Stromal cell of bone marrow (primary cell): Measurements from ENCODE around the gene SAPCD2.
"Not testable (repeated sequence)": the region's sequence is repeated elsewhere in the genome, so short reads cannot be mapped to it uniquely, and the experiment has no call there.

Source experiments
- DNase-seq: peaks from one replicate; pipeline ENCODE4 v3.0.0-alpha.2; 2012; ENCODE audit warnings: low read depth

The SAPCD2 gene

DNA sequence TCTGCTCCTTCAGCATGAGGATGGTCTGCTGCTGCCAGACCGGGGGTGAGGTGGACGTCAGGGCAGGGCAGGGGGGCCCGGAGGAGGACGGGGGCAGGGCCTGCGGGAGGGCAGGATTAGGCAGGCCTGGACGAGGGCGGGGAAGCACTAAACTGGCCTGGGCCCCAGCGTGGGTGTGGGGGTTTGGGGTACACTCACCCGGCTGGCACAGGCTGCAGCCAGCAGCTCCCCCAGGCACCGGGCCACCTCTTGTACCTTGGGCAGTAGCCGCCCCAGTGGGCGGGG lies 5.5 kb downstream of the SAPCD2 start:
- DNase-seq: no peak

- no peak for DNase-seq
Observed at GRCh38 chr9:137064027-137064879, 6.1 kb downstream of the SAPCD2 start.

DNA sequence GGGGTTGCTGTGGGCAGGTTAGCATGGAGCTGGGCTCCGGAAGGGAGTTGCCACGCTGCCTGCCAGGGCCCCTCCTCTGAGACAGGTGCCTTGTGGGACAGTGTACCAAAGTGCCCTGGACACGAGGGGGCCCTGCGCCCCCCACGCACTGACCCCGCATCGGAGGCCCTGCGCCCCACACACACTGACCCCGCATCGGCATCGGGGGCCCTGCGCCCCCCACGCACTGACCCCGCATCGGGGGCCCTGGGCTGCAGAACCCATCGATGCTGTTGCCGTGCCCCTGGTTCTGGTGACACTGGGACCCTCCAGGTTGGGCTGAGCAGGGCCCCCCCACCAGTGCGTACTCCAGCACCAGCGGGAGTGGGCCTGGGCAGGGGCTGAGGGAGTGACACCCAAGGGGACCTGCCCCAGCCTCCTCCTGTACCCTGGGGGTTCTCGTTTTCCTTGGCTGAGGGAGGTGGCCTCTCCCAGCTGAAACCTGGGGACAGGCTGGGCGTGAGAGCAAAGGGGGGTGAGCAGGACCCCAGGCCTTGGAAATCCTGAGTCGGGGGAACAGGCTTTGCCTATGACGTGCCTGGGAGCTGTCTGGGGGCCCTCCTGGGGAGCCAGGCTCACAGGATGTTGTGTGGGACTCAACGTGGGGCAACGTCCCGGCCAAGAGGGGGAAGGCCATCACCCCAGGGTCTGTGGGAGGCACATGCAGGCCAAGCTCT lies 6.9 kb downstream of the SAPCD2 start:
- DNase-seq: no peak

GRCh38 chr9:137062798-137063197 lies 7.6 kb downstream of the SAPCD2 start:
- not testable (repeated sequence) for DNase-seq

- DNase-seq: no peak
Observed at GRCh38 chr9:137062384-137062783, 8.0 kb downstream of the SAPCD2 start.

GRCh38 chr9:137058521-137059234 lies 11.7 kb downstream of the SAPCD2 start:
- no peak for DNase-seq

- DNase-seq: no peak
Observed at GRCh38 chr9:137057545-137057944, 12.8 kb downstream of the SAPCD2 start.

GRCh38 chr9:137056739-137057415 lies 13.5 kb downstream of the SAPCD2 start:
- DNase-seq: no peak

DNA sequence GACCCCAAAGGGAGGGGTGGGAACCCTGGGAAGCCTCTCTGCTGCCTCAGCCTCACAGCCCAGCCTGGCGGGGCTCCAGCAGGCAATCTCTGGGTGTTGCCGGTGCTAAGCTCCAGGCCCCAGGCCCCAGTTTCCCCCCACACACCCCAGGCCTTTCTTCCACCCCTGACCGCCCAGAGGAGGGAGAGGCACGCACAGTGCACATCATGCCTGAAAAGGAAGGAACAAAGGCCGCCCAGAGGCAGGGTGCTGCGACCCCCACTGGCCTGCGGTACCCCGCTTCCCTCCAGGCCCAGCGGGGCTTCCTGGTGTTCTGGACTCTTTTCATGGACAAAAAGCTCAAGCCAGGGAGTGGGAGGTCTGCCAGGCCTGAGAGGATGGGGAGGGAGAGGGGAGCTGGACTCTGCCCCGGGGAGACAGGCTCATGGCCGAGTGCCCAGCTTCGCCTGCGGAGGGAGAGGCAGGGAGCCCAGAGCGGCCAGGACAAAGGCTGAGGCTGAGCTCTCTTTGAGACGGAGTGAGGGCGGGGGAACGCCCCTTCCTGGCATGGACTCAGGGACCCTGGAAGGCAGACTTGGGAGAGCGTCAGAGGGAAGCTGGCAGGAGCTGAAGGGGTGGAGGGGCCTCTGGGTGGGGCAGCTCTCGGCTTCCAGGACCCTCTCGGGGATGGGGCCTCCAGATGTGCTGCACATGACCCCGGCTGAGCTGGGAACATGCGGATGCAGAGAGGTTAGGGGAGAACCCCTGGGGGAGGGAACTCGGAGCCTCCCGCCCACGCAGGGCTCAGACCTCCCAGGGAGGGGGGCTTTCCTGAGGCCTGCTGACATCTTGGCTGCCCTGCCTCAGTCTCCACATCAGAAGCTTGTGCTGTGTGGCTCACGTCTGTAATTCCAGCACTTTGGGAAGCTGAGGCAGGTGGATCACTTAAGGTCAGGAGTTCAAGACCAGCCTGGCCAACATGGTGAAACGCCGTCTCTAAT lies 14.7 kb downstream of the SAPCD2 start:
- no peak for DNase-seq

DNA sequence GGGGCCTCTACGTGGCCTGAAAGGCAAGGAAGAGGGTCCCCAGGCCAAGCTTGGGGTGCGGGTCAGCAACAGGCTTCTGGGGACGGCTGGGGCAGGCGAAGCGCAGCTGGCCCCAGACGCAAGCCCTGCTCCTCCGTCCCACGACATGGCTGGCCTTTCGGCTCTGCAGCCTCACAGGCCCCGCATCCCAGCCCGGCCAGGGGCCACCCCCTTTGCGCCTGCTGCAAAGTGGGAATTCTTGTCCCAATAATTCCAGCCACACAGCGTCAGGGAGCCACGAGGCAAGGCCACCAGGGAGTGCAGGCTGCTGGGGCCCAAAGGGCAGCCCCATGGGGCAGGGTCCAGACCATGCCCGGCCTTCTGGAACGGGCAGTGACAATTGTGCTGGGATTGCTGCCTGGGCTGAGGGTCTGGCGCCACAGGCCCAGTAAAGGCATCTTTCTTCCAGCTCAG lies 15.4 kb downstream of the SAPCD2 start:
- DNase-seq: no peak

GRCh38 chr9:137053944-137054931 lies 16.1 kb downstream of the SAPCD2 start, which contains the start of gene ENTPD2:
TSS of gene ENTPD2 (minus strand) at chr9:137054061. CDS start at chr9:137053997, 64 bp downstream.
- no peak for DNase-seq

DNA sequence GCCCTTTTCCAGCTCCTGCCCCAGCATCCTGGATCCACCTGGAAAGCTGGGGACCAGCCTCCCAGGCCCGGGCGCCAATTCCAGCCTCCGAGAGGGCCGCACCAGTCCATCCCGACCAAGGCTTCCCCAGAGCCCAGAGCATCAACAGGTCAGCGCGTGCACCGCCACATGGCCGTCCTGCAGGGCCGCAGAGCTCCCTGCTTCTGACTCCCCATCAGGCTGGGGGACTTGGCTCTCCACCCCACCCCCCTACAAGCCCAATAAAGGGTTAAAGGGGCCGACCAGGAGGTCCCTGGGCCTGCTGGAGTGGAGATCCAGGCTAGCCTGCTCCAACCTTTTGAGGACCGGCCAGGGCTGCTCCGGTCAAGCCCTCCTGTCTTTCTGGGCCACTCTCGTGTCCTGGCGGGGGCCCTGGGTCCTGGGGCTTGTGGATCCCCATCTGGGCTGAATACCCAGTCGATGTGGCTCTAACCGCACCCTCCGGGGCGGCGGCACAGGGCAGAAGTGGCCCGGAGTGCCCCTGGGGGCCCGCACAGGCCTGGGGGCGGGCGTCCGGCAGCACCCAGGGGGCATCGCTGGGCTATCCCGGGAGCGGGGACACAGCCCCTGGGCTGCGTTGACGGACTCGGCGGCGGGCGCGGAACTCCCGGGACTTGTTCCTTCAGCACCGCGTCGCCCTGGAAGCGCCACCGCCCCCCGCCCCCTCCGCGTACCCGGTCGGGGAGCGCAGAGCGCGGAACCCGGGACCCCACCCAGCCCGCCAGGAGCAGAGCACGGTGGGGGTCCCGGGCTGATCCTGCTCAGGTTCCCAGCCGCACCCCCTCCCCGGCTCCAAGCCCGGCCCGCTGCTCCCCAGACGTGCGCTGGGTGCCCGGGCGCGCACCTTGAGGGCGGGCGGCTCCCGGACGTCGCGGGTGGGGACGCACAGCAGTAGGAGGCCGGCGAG lies 17.1 kb downstream of the SAPCD2 start:
- no peak for DNase-seq

DNA sequence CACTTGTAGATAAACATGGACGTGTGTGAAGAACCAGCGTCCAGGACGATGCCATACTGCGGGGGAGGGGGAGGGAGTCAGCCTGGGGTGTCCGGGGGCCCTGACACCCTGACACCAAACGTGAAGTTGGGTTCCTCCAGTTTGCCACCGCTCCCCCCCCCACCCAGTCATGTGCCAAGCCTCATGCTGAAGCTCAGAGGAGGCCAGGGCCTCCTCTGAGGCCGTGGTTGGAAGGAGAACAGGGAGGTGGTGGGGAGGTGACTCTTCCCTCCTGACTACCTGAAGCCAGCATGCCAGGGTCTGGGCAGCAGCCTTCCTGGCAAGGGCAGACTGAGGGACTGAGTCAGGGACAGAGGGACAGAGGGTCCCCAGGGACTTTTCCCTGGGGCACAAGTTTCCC lies 18.1 kb downstream of the SAPCD2 start:
- DNase-seq: no peak

DNA sequence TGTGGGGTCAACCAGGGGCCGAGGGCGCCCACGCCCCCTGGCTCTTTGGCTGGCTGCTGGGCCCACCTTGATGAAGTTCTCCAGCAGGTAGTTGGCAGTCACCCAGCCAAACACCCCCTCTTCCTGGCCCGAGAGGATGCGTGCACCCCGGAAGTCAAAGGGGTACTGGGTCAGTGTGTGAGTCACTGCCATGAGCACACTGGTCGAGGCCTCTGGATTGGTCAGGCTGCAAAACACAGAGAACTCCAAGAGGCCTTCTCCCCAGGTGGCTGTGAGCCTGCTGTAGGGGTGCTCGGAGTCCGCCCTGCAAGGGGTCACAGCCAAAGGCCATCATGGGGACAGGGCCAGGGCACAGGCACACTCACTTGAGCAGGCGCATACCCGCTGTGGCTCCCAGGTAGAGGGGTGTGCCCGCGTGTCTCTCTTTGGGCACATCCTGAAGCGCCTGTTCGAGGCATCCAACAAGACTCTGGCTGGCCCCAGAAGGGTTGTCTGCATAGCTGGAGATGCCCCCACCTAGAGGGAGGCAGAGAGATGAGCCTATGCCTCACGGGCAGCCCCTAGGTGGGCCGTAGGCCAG lies 19.1 kb downstream of the SAPCD2 start:
- DNase-seq: no peak

GRCh38 chr9:137050570-137050969 lies 19.8 kb downstream of the SAPCD2 start:
- no peak for DNase-seq

DNA sequence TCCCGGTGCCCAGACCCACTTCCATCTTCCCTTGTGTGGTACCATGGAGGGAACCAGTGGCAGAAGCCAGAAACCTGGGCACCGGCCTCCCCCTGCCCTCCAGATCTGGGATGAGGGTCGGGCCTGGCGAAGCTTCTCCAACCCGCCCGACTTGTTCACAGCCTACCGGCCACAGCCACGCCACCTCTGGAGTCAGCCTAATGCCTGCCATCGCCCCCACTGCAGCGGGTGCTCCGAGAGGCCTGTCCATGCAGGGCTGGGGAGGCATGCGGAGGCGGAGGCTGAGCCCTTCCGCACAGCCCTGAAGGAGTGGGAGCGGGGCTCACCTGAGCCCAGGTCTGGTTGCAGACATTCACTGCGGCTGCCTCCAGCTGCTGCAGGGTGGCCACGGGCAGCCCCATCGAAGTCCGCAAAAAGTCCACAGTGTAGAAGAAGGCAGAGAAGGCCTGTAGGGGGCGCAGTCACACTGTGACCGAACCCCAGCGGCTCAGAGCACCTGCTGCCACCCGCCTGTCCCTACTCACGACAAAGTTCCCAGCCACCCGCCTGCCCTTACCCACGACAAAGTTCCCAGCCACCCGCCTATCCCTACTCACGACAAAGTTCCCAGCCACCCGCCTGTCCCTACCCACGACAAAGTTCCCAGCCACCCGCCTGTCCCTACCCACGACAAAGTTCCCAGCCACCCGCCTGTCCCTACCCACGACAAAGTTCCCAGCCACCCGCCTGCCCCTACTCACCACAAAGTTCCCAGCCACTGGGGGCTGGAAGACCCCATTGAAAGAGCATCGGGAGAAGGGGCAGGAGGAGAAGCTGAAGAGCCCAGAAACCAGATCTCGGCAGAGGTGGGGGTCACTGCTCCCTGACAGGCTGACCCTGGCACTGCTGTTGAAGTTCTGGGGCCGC lies 20.6 kb downstream of the SAPCD2 start:
- no peak for DNase-seq
